HG03097 (cell line): ENCODE measurements around the gene PNCK.

Source experiments
- ATAC-seq: cut with Tn5 transposase; IDR thresholded peaks from one replicate; pipeline ENCODE4 v1.9.1; 2021; ENCODE audit not compliant: unreplicated experiment, low FRiP score

PNCK gene

DNA sequence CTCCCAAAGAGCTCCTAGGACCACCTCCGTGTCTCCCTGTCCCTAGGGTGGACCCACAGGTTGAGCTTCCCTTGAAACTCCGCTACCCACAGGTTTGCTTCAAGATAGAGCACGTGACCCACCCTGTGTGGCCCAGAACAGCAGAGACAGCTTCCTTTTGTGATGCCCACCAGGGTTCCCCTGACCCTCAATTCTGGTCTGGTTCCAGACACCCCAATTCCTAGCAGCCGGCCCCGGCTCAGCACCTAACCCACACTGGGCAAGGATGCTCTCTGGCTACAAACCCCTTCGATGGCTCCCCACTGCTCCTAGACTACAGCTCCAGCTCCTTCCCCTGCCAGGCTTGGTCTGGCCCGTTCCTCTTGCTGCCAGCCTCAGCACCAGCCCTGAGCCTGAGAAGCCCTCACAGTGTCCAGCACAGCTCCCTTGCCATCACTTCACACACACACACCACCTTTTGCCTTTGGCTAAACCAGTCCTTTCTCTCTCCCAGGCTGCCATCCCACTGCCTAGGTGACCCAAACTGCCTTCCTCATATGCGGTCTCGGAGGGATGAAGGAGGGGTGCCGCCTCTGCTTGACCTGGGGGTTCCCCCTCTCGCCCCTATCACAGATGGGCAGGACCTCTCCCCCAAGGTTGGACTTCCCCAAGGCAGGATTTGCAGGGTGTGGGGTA is 6.2 kb downstream of the PNCK start:
- no peak for ATAC-seq

DNA sequence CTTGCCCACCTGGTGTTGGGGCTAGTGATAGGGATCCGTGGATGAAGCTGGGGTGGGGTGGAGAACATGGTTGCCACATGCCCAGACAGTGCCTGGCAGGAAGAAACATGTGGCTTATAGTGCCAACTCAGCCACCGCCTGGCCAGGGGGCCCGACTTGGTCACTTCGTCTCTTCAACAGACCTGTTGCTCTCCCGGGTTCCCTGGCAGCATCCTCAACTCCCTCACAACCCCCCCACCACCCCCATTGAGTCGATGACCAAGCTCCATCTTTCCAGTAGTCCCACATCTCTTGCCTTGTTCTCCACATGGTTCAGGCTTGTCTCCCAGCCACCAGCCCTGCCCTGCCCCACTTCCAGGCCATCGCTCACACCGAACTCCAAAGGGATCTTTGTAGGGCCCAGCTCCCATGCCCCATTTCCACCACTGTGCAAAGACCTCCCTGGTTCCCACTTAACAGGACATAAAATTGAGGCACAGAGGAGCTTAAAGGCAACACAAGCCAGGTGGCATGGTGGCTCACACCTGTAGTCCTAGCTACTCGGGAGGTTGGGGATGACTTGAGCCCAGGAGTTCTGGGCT is 7.8 kb downstream of the PNCK start:
- ATAC-seq = no peak

DNA sequence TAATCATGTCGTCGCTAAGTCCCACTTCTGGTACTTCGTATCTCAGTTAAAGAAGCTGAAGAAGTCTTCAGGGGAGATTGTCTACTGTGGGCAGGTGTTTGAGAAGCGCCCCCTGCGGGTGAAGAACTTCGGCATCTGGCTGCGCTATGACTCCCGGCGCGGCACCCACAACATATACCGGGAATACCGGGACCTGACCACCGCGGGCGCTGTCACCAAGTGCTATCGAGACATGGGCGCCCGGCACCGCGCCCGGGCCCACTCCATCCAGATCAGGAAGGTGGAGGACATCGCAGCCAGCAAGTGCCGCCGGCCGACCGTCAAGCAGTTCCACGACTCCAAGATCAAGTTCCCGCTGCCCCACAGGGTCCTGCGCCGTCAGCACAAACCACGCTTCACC is 11.3 kb downstream of the PNCK start:
- no peak for ATAC-seq

DNA sequence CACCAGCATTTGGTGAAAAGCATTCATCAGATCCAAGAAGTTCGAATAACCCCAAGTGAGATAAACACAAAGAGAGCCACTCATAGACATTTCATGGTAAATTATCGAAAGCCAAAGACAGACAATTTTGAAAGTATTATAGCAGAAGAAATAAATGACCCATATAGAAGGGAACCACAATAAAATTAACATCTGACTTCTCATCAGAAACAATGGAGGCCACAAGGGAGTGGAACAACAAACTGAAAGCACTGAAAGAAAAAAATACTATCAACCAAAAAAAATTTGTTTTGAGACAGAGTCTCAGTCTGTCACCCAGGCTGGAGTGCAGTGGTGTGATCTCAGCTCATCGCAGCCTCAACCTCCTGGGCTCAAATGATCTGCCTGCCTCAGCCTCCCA is 14.3 kb downstream of the PNCK start:
- no peak for ATAC-seq

DNA sequence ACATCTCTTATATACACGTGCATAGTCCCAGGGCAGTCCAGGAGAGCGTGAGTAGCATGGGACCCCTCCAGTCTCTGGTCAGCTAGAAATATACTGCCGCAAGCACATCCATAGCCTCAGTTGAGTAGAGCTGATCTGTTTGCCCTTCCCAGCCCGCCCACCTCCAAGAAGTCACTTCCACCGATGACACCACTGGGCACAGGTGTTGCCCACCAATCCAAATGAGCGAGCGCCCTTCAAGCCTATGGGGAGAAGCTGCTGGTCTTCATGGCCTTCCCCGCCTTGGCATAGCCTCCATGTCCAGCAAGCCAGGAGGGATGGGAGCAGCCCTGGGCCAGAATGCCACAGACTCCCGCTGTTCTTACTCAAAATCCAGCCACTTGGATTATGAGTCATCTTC is 16.5 kb downstream of the PNCK start:
- no peak for ATAC-seq

DNA sequence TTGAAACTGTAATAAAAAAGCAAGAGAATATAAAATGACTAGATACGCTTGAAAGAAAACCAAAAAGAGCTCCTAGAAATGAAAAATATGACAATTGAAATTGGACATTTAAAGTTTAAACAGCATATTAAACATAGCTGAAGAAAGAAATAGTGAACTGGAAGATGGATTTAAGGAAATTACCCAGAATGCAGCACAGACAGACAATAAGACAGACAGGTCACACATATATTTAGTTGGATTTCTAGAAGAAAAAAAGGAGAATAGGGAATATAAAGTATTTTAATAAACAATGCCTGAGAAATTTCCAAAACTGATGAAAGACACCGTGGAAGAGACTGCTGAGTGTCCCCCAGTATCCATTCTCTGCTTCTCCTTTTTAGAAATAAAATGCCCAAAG is 20.1 kb downstream of the PNCK start:
- ATAC-seq = no peak

DNA sequence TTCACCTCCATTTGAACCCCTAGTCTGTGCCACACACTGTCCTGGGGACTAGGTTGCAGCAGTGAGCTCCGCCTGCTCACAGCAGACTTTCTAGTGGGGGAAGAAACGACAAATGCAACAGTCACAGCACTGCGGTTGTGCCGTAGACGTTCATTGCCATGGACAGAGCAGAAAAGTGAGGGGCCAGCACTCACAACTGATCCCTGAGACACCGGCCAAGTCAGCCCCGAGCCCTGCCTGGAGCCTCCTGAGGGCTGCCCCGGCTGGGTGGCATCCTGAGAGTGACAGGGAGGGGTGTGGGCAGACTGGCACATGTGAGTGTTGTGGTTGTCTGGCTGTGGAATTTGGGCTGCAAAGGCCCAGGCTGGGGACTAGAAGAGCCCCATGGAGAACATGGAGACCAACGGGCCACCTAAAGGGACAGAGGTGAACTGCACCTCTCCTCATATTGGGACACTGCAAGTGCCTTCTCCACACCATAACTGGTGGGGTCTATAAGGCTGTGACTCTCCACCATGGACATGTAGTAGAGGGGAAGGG is 22.0 kb downstream of the PNCK start:
- ATAC-seq = no peak

DNA sequence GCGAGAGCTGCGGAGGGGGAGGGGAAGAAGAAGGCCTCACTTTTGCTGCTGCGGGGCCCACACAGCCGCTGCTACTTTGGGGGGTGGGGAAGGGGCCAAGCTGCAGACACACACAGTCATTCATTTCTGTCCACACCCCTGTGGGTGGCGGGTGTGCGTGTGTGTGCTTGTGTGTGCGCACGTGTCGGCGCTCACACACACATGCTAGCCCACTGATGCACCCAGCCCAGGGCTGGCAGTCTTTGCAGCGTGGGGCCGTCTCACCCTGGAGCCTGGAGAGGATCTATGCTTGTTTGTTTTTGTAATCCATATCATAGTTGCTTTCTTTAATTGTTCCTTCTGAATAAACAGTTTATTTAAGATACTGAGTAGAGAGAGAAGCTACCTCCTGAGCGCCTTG is 22.7 kb downstream of the PNCK start:
- ATAC-seq = no peak

DNA sequence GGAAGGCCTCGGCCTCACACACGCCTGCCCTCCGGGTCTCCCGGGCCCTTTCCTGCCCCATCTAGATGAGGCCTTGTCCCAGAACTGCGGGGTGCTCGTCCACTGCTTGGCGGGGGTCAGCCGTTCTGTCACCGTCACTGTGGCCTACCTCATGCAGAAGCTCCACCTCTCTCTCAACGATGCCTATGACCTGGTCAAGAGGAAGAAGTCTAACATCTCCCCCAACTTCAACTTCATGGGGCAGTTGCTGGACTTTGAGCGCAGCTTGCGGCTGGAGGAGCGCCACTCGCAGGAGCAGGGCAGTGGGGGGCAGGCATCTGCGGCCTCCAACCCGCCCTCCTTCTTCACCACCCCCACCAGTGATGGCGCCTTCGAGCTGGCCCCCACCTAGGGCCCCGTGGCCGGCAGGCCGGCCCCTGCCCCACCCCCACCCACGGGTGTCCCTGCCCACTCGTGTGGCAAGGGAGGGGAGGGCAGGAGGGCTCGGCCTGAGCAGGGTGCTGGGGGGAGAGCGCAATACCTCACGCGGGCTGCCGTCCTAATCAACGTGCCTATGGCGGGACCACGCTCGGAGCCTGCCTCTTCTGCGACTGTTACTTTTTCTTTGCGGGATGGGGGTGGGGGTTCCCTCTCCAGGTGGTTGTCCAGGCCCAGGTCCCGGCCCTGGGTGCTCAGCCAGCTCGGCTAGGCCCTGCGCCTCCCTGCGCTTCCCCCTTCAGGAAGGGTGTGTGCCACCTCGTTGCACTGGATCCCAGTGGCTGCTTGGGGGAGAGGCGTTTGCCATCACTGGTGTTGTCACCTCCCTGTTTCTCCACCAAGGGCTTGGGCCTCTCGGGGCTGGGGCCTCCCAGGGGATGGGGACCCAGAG is 23.5 kb downstream of the PNCK start:
- ATAC-seq = no peak

DNA sequence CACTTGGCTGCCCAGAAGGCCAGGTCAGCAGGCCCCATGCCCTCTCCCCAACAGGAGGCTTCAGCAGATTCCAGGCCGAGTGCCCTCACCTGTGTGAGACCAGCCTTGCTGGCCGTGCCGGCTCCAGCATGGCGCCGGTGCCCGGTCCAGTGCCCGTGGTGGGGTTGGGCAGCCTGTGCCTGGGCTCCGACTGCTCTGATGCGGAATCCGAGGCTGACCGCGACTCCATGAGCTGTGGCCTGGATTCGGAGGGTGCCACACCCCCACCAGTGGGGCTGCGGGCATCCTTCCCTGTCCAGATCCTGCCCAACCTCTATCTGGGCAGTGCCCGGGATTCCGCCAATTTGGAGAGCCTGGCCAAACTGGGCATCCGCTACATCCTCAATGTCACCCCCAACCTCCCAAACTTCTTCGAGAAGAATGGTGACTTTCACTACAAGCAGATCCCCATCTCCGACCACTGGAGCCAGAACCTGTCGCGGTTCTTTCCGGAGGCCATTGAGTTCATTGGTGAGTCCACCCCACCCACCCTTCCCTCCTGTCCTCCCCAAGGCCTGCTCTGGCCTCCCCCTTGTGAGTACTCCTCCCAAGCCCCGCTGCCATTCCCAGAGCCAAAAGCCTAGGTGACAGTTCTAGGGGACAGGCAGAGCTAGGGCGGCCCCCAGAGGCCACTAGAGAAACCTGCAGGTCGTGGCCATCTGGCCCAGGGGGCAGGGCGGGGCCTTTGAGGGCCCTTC is 24.3 kb downstream of the PNCK start:
- no peak for ATAC-seq

DNA sequence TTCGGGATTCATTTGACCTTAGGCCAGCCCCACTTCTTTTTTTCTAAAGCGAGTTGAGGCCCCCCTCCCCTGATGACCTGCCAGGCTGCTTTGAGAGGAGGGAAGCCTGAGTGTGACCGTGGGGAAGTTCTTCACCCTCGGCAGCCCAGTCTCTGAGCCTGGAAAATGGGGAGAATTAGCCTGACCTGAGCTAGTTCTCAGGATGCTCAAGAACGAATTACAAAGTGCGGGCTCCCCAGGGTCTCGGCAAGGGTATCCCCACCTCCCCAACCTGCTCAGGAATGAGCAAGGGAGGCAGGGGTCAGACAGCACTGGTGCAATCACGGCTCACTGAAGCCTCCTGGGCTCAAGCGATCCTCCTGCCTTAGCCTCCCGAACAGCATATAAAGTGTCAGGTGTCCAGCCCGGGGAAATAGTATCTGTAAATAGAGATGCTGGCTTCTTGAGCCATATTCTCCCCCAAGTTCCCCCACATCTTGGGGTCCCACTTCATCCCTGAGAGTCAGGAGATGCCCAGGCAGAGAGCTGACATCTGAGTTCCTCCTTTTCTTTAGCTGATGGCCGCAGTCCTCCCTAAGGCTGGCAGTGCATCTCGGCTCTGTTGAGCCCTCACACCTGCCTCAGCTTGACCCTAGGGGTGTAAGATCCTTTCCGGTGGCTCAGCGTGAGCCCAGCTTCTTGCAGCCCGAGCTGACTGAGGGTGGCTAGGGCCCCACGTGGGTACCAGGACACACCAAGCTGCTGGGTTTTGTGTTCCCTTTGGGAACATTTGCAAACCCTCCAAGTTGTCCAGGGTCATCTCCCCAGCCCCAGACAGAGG is 25.0 kb downstream of the PNCK start:
- ATAC-seq = no peak

DNA sequence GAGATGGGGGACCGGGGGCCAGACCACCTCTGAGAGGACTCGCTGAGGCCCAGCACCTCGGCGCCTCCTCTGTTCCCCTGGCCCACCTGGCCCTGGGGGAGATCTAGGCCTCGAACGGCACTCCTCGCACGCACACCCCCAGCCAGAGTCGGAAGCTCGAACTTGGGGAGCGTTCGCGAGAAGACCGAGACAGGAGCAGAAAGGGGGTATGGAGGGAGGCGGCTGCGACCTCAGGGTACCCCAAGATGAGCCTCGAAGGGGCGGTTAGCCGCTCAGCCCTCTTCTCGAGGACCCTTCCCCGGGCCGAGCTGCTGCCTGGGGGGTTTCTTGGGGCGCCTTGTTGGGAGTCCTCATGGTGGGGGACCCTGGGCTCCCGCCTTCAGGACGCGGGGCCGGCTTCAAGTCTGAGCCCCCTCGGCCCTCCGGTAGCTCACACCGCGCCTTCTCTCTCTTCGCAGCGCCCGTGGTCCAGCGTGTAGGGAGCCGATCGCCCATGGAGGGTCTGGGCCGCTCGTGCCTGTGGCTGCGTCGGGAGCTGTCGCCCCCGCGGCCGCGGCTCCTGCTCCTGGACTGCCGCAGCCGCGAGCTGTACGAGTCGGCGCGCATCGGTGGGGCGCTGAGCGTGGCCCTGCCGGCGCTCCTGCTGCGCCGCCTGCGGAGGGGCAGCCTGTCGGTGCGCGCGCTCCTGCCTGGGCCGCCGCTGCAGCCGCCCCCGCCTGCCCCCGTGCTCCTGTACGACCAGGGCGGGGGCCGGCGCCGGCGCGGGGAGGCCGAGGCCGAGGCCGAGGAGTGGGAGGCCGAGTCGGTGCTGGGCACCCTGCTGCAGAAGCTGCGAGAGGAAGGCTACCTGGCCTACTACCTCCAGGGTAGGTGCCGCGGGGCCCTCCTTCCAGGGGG is 25.9 kb downstream of the PNCK start:
- no peak for ATAC-seq

DNA sequence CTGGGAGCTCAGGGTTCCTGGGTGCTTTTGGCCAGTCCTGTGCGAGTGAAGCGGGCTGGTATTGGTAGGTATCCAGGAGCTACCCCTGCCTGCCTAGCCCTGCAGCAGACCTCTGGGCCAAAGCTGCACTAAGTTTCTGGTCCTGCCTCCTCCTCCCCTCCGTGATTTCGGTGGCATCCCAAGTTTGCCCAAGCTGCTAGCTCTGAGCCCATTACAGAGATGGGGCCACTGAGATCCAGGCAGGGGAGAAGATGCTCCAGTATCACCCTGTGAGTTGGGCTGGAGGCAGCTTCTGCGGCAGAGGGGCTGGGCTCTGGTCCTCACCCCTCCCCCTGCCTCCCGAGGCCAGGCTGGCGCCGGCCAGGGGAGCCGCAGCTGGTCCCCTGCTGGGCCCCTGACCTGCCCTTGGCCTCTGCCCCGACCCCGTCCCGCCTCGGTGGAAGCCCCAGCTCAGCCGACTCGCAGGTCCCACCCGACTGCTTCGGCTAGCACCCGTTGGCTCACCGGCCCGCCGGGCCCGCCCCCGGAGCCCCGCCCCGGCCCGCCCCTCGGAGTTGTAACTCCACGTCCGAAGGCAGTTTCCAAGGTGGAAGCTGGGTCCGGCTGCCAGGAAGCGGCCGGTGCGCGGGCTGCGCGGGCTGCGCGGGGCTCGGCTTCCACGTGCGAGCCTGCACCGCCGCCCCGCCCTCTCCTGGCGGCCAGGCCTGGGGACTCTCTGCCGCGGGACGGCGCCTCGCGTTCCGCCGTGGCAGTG is 26.8 kb downstream of the PNCK start, which contains the start of gene DUSP9:
TSS of gene DUSP9 (plus strand) at position 584 of the 754 bp plus-strand sequence. CDS start 751 bp downstream, outside the sequence.
- no peak for ATAC-seq

DNA sequence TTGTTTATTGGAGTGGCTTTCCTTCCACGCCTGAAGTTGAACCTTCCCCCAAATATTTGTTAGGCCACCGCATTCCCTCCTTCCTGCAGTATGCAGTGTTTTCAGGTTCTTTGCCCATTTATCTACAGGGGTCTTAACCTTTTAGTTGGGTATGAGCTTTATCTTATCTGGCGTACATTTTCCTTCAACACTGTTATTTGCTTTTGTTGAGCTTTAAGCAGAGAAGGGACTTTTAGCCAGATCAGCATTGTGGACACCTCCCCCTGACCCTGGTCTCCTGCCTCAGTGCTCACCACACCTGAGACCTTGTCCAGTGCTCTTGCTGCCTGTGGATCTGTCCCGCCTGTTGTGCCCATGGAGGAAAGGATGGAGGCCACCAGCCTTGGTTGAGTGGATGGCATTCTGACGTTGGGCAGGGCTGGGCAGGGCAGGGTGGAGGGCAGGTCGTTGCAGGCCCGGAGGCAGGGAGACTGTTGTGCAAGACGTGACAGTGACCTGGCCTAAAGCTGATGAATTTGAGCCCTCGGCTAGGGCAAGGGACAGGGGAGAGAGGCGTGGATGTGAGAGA is 27.6 kb downstream of the PNCK start:
- no peak for ATAC-seq

DNA sequence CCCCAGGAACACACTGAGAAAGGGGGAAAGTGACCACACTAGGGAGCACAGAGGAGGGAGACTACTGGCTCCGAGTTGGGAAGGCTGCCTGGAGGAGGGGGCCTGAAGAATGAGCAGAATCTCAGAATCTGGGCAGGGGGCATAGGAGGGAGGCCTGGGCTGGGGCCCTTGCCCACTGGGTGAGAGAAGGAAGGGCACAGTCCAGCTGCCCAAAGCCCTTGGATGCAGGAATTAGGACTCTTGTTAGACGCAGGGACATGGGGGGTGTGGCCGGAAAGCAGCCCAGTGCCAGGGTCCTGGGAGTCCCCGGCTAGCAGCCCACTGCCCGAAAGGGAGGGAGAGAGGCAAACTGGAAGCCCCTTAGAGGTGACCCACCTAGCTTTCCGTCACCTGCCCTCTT is 28.5 kb downstream of the PNCK start:
- no peak for ATAC-seq

DNA sequence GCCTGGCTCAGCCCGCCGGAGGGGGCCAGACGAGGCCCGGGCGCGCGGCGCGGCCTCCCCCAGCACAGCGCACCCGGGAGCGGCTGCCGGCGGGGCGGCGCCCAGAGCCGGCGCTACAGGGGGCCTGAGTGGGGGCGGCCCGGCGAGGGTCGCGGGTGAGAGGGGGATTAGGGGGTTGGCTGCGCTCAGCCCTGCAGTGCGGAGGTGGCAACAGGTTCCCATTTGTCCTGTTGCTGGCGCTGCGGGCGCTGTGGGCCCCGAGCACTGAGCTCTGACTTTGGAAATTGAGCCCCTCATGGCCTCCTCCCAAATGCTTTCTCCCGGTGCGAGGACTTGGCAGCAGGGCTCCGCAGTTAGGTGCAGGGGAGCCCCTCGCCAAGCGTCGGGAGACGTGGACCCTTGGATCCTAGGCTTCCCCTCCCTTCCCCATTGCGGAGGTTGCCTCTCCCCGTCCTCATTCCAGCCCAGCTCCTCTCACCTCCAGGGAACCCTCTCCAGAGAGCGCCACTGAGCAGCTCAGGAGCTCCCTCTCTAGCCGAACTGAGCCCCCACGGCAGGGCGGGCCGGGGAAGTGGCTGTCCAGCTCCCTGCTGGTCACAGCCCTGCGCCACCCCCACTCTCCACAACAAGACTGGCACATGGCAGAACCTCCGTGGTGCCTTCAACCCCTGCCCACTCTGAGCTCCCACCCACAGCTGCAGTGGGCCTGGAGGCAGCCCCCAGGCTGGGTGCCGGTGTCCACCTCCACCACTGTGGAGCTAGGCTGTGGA is 29.1 kb downstream of the PNCK start:
- ATAC-seq = no peak
